Ovary (tissue), 9 donors: ENCODE results near the gene IP6K2. TPM values are rescaled to one million over a fixed set of nuclear protein-coding genes. Genes with fewer than 3 reads are reported as not detected.

Source experiments
- DNase-seq, 5 donors: peaks; one replicate each; pipeline ENCODE4 v3.0.0-alpha.2; 2019 to 2020
- H3K27ac ChIP-seq, 2 donors: fragments of 200-600 bp; one replicate each; pipeline versions ENCODE4 v1.5.1 to v1.8.0; 2019 to 2022
- H3K27me3 ChIP-seq: fragments of 200-600 bp; one replicate; pipeline ENCODE4 v1.8.0; 2022
- H3K36me3 ChIP-seq: fragments of 200-600 bp; sonication (generic); one replicate; pipeline ENCODE4 v1.5.1; 2019
- H3K4me1 ChIP-seq: one replicate; pipeline ENCODE4 v1.8.1; 2013; ENCODE audit warnings: mild to moderate bottlenecking, moderate library complexity; ENCODE audit not compliant: insufficient read depth
- H3K4me3 ChIP-seq: fragments of 200-600 bp; sonication (generic); one replicate; pipeline ENCODE4 v1.5.1; 2017
- H3K9me3 ChIP-seq, 2 donors: fragments of 200-600 bp in 1 of 2; sonication (generic) in 1 of 2; one replicate each; pipeline versions ENCODE4 v1.5.1 to v1.8.1; 2013 to 2019; ENCODE audit warnings: mild to moderate bottlenecking in 1 of 2, moderate library complexity in 1 of 2
- CTCF ChIP-seq, 3 donors: fragments of 450-650 bp in 2 of 3; fragments of 200-600 bp in 1 of 3; IDR thresholded peaks; one replicate each; pipeline versions ENCODE4 v1.5.1 to v1.8.0; 2016 to 2022; ENCODE audit warnings: antibody characterized with exemption in 3 of 3, mild to moderate bottlenecking in 1 of 3
- EP300 ChIP-seq: sonication (generic); formaldehyde crosslinking; IDR thresholded peaks from one replicate; pipeline ENCODE4 v1.6.1; 2017; ENCODE audit warnings: antibody characterized with exemption
- POLR2A ChIP-seq: fragments of 450-650 bp; IDR thresholded peaks from one replicate; pipeline ENCODE4 v1.6.1; 2017; ENCODE audit warnings: antibody characterized with exemption, mild to moderate bottlenecking, moderate library complexity
- WGBS, 3 donors: extraction: QIAGEN DNeasy Blood & Tissue Kit in 1 of 3; methylation state at CpG; one replicate each; pipeline versions ENCODE4 v1.1.5 to v1.1.7; 2013 to 2017; 5-methylcytosine and 5-hydroxymethylcytosine counted together
- intact Hi-C, 4 donors: fragments of 100-400 bp; cut with DNase I; formaldehyde crosslinking; loops; one replicate each; pipeline versions ENCODE4 v1.11.0 to v1.15.1; 2022 to 2023
- polyA plus RNA-seq, 2 donors: library from polyadenylated mRNA; stranded (reverse); fragments of 200-250 nt in 1 of 2; fragments of 350-450 nt in 1 of 2; fragmentation: Illumina TruSeq in 1 of 2; extraction: RNeasy Lipid Tissue Mini Kit (QIAGEN cat#74804) in 1 of 2; gene quantifications; one replicate each; pipeline ENCODE4 v1.2.3, GENCODE V29; 2013 to 2014
- total RNA-seq, 7 donors: library from RNA; depleted of rRNA in 2 of 7; stranded (reverse); fragments of >200 nt in 2 of 7; fragmentation: NEBNext Ultra II Directional in 3 of 7; extraction: Animal tissue kit (Norgen Biotek cat#: 25700) in 3 of 7; gene quantifications; one replicate each; pipeline versions ENCODE4 v1.1.0 to v1.2.4, GENCODE V29; 2016 to 2023
- donor health status: DM: no; HTN: no; CAD: no; lungs with moderate emphysema.
- donor health status: DM: no; HTN: no; CAD: no.
- donor health status: Bipolar disorder and iron deficiency.
- donor health status: DM: yes; HTN: yes; CAD: no.
- donor health status: DM: no; HTN: no; CAD: no.
- donor health status: DM: yes; HTN: yes; CAD: no.

Gene IP6K2
- total and polyA plus RNA-seq, 9 donors = 51.8 to 132 (median 62.7) TPM

GRCh38 chr3:48656841-48657281 lies 60.2 kb downstream of the IP6K2 start:
- Histone ChIP-seq H3K27ac (peak overlapping the region in 1 of 2 donors; percentile 15), H3K36me3 (no peaks in the 10 kb centered on the region), H3K27me3 (no peaks in the 10 kb centered on the region), H3K4me1 (peaks cover 8% of the 10 kb centered on the region), H3K9me3 (no peaks in the 10 kb centered on the region), H3K4me3 (peak overlapping the region; percentile 53)
- TF ChIP-seq EP300 (no peak), CTCF (IDR thresholded peaks at IDR 0.05) (no peak), POLR2A (no peak)
- DNase-seq = no peak
- WGBS, 3 donors = 48 to 66% (median 57%) methylated on average over 37 to 45 of the region's 45 CpGs
- intact Hi-C loops = no loop called here

- Histone ChIP-seq H3K4me3 (peak overlapping the region; percentile 53), H3K36me3 (no peaks in the 10 kb centered on the region), H3K27me3 (no peaks in the 10 kb centered on the region), H3K4me1 (peaks cover 8% of the 10 kb centered on the region), H3K27ac (peak overlapping the region in 1 of 2 donors; percentile 15), H3K9me3 (no peaks in the 10 kb centered on the region)
- 1 to 6% (median 3%) methylated on average over 68 to 94 of the region's 94 CpGs for WGBS, 3 donors
- DNase-seq = peak; percentile 80 to 90 (median 89)
- intact Hi-C loops = no loop called here
- no peak for TF ChIP-seq POLR2A
- TF ChIP-seq CTCF (IDR thresholded peaks at IDR 0.05) = peak; percentile 63 to 90 (median 71)
- TF ChIP-seq EP300 = no peak
These were observed 60.8 kb downstream of the IP6K2 start for GRCh38 chr3:48656061-48656840.

- H3K27me3 ChIP-seq = no peaks in the 10 kb centered on the region
- no peak for TF ChIP-seq POLR2A
- TF ChIP-seq CTCF (IDR thresholded peaks at IDR 0.05) = no peak
- TF ChIP-seq EP300 = no peak
- no peak for DNase-seq
- no peaks in the 10 kb centered on the region for H3K36me3 ChIP-seq
- H3K9me3 ChIP-seq = no peaks in the 10 kb centered on the region
- H3K4me1 ChIP-seq = peaks cover 6% of the 10 kb centered on the region
- H3K4me3 ChIP-seq = peak overlapping the region; percentile 53
- WGBS, 3 donors = 11 to 44% (median 19%) methylated on average over 9 to 30 of the region's 30 CpGs
- intact Hi-C loops = no loop called here
- no peak overlapping the region for H3K27ac ChIP-seq
These were observed 61.4 kb downstream of the IP6K2 start for GRCh38 chr3:48655606-48656005.

GRCh38 chr3:48655063-48655462 lies 62.0 kb downstream of the IP6K2 start:
- intact Hi-C loops = no loop called here
- no peak for DNase-seq
- Histone ChIP-seq H3K4me1 (peaks cover 6% of the 10 kb centered on the region), H3K9me3 (no peaks in the 10 kb centered on the region), H3K27me3 (no peaks in the 10 kb centered on the region), H3K4me3 (no peak overlapping the region), H3K27ac (no peak overlapping the region), H3K36me3 (no peaks in the 10 kb centered on the region)
- no peak for TF ChIP-seq CTCF (IDR thresholded peaks at IDR 0.05)
- no peak for TF ChIP-seq POLR2A
- TF ChIP-seq EP300 = no peak
- WGBS, 3 donors = 91 to 95% (median 93%) methylated on average over 12 of the region's 12 CpGs
